GM12892 (cell line): Measurements from ENCODE around the gene CYSTM1.
"Not testable (repeated sequence)": the region's sequence is repeated elsewhere in the genome, so short reads cannot be mapped to it uniquely, and the experiment has no call there.

Experiments
- DNase-seq: peaks from one replicate; pipeline ENCODE4 v3.0.0; 2011; ENCODE audit not compliant: insufficient read length
- FAIRE-seq: peaks from 2 replicates; lab custom pipeline; 2011; peaks lifted over from hg19 to GRCh38; lab: Jason Lieb, UNC
- POLR2A ChIP-seq: IDR thresholded peaks from 2 replicates; pipeline ENCODE4 v1.6.1; 2011; ENCODE audit warnings: low read depth, low read length, control low read depth
- POLR2AphosphoS5 ChIP-seq: IDR thresholded peaks from 2 replicates; pipeline ENCODE4 v1.6.1; 2011; ENCODE audit warnings: low read depth, low read length, control low read depth
- TAF1 ChIP-seq: IDR thresholded peaks from 2 replicates; pipeline ENCODE4 v1.6.1; 2011; ENCODE audit warnings: low read depth, mild to moderate bottlenecking, control low read depth, low read length, borderline replicate concordance

The CYSTM1 gene

GRCh38 chr5:140151144-140152021 lies 23.6 kb upstream of the CYSTM1 start:
- TF ChIP-seq POLR2AphosphoS5 (no peak), POLR2A (no peak), TAF1 (no peak)
- FAIRE-seq (no peak), DNase-seq (no peak)

GRCh38 chr5:140152022-140152999 lies 22.7 kb upstream of the CYSTM1 start:
- FAIRE-seq, result no peak
- TF ChIP-seq POLR2A (no peak), POLR2AphosphoS5 (no peak), TAF1 (no peak)
- DNase-seq, result no peak

GRCh38 chr5:140153255-140153654 lies 21.7 kb upstream of the CYSTM1 start:
- no peak for DNase-seq
- no peak for TF ChIP-seq TAF1
- no peak for TF ChIP-seq POLR2A
- no peak for FAIRE-seq

GRCh38 chr5:140153905-140154304 lies 21.1 kb upstream of the CYSTM1 start:
- FAIRE-seq, result no peak
- TF ChIP-seq POLR2A, result no peak
- TF ChIP-seq TAF1, result no peak
- no peak for TF ChIP-seq POLR2AphosphoS5
- no peak for DNase-seq

- DNase-seq, FAIRE-seq: not testable (repeated sequence)
Measured at GRCh38 chr5:140154710-140155381, 20.1 kb upstream of the CYSTM1 start.

GRCh38 chr5:140157032-140157781 lies 17.8 kb upstream of the CYSTM1 start:
- TF ChIP-seq TAF1 (no peak), POLR2AphosphoS5 (no peak), POLR2A (no peak)
- peak; percentile 92 for FAIRE-seq
- peak; percentile 89 for DNase-seq

- no peak for DNase-seq
- no peak for FAIRE-seq
- no peak for TF ChIP-seq POLR2A
- TF ChIP-seq POLR2AphosphoS5, result no peak
- TF ChIP-seq TAF1, result no peak
Measured at GRCh38 chr5:140159014-140159927, 15.7 kb upstream of the CYSTM1 start.

GRCh38 chr5:140162275-140162674 lies 12.7 kb upstream of the CYSTM1 start:
- FAIRE-seq, result no peak
- TF ChIP-seq POLR2AphosphoS5 (no peak), TAF1 (no peak), POLR2A (no peak)
- DNase-seq, result no peak

- TF ChIP-seq POLR2A (no peak), POLR2AphosphoS5 (no peak), TAF1 (no peak)
- DNase-seq (no peak), FAIRE-seq (no peak)
Measured at GRCh38 chr5:140162781-140163180, 12.2 kb upstream of the CYSTM1 start.

GRCh38 chr5:140165101-140165922 lies 9.7 kb upstream of the CYSTM1 start:
- DNase-seq (no peak), FAIRE-seq (no peak)
- TF ChIP-seq TAF1 (no peak), POLR2A (no peak), POLR2AphosphoS5 (no peak)
